Ectodermal cell (in vitro differentiated cells): ENCODE measurements around the gene SERINC5.

Experiments used
- H3K27ac ChIP-seq: 2 replicates; pipeline ENCODE4 v1.7.0; 2013; ENCODE audit warnings: mild to moderate bottlenecking, low read depth, low read length; ENCODE audit not compliant: insufficient read depth, poor library complexity, severe bottlenecking
- H3K27me3 ChIP-seq: 2 replicates; pipeline ENCODE4 v1.7.0; 2013; ENCODE audit warnings: mild to moderate bottlenecking, low read length; ENCODE audit not compliant: insufficient read depth, control insufficient read depth, poor library complexity, severe bottlenecking
- H3K36me3 ChIP-seq: one replicate; pipeline ENCODE4 v1.7.0; 2013; ENCODE audit warnings: low read length; ENCODE audit not compliant: control insufficient read depth, insufficient read depth
- H3K4me1 ChIP-seq: one replicate; pipeline ENCODE4 v1.7.0; 2013; ENCODE audit warnings: low read length; ENCODE audit not compliant: control insufficient read depth, insufficient read depth
- H3K4me3 ChIP-seq: 2 replicates; pipeline ENCODE4 v1.7.0; 2013; ENCODE audit warnings: low read depth, low read length, control low read depth; ENCODE audit not compliant: insufficient read depth
- H3K9me3 ChIP-seq: 2 replicates; pipeline ENCODE4 v1.7.0; 2013; ENCODE audit warnings: mild to moderate bottlenecking, low read length, moderate library complexity; ENCODE audit not compliant: control insufficient read depth
- WGBS, 2 experiments: methylation state at CpG; one replicate each; pipeline ENCODE4 v1.1.7; 2013; ENCODE audit warnings: missing lambda C conversion rate in 2 of 2; 5-methylcytosine and 5-hydroxymethylcytosine counted together

SERINC5 gene

GRCh38 chr5:80216753-80217596, 38.9 kb downstream of the SERINC5 start:
- H3K4me3 ChIP-seq = no peak overlapping the region
- 88 to 93% methylated on average over 10 to 11 of the region's 12 CpGs for WGBS, 2 experiments
- H3K36me3 ChIP-seq = no peaks in the 10 kb centered on the region
- no peak overlapping the region for H3K27ac ChIP-seq
- H3K27me3 ChIP-seq = no peaks in the 10 kb centered on the region
- H3K9me3 ChIP-seq = no peaks in the 10 kb centered on the region
- peaks cover 18% of the 10 kb centered on the region for H3K4me1 ChIP-seq

- H3K27me3 ChIP-seq = no peaks in the 10 kb centered on the region
- no peaks in the 10 kb centered on the region for H3K9me3 ChIP-seq
- H3K27ac ChIP-seq = peak overlapping the region; percentile 1
- H3K36me3 ChIP-seq = no peaks in the 10 kb centered on the region
- WGBS, 2 experiments = 92 to 94% methylated on average over 8 of the region's 8 CpGs
- peaks cover 21% of the 10 kb centered on the region for H3K4me1 ChIP-seq
- no peak overlapping the region for H3K4me3 ChIP-seq
These were observed 39.8 kb downstream of the SERINC5 start for GRCh38 chr5:80216096-80216495.

- H3K9me3 ChIP-seq = no peaks in the 10 kb centered on the region
- H3K4me1 ChIP-seq = peaks cover 23% of the 10 kb centered on the region
- no peaks in the 10 kb centered on the region for H3K36me3 ChIP-seq
- no peak overlapping the region for H3K4me3 ChIP-seq
- WGBS, 2 experiments = 82 to 84% methylated on average over 4 of the region's 4 CpGs
- H3K27ac ChIP-seq = no peak overlapping the region
- H3K27me3 ChIP-seq = no peaks in the 10 kb centered on the region
These were observed 40.3 kb downstream of the SERINC5 start for GRCh38 chr5:80215523-80215922.

- Histone ChIP-seq H3K27me3 (no peaks in the 10 kb centered on the region), H3K36me3 (no peaks in the 10 kb centered on the region), H3K4me1 (peaks cover 20% of the 10 kb centered on the region), H3K4me3 (no peak overlapping the region), H3K27ac (no peak overlapping the region), H3K9me3 (no peaks in the 10 kb centered on the region)
- WGBS, 2 experiments = 93 to 97% methylated on average over 3 of the region's 3 CpGs
These were observed 42.4 kb downstream of the SERINC5 start for GRCh38 chr5:80213466-80213865.

GRCh38 chr5:80212171-80212667, 43.6 kb downstream of the SERINC5 start:
- Histone ChIP-seq H3K4me1 (peaks cover 12% of the 10 kb centered on the region), H3K27ac (no peak overlapping the region)
- WGBS, 2 experiments = 93 to 98% methylated on average over 2 of the region's 2 CpGs

GRCh38 chr5:80211327-80211726, 44.5 kb downstream of the SERINC5 start:
- WGBS, 2 experiments = 94% methylated on average over 4 of the region's 4 CpGs
- H3K9me3 ChIP-seq = no peaks in the 10 kb centered on the region
- H3K27me3 ChIP-seq = no peaks in the 10 kb centered on the region
- peaks cover 11% of the 10 kb centered on the region for H3K4me1 ChIP-seq
- H3K4me3 ChIP-seq = no peak overlapping the region
- H3K27ac ChIP-seq = no peak overlapping the region
- no peaks in the 10 kb centered on the region for H3K36me3 ChIP-seq

More at GRCh38 chr5:80212171-80212667, 43.6 kb downstream of the SERINC5 start:
- Histone ChIP-seq H3K36me3 (no peaks in the 10 kb centered on the region), H3K4me3 (no peak overlapping the region), H3K9me3 (no peaks in the 10 kb centered on the region), H3K27me3 (no peaks in the 10 kb centered on the region)

- 92 to 94% methylated on average over 6 of the region's 6 CpGs for WGBS, 2 experiments
- H3K4me1 ChIP-seq = peaks cover 13% of the 10 kb centered on the region
- H3K4me3 ChIP-seq = no peak overlapping the region
- H3K27ac ChIP-seq = no peak overlapping the region
- H3K9me3 ChIP-seq = no peaks in the 10 kb centered on the region
- no peaks in the 10 kb centered on the region for H3K27me3 ChIP-seq
- H3K36me3 ChIP-seq = no peaks in the 10 kb centered on the region
These were observed 45.8 kb downstream of the SERINC5 start for GRCh38 chr5:80210014-80210413.

- H3K4me1 ChIP-seq = peaks cover 13% of the 10 kb centered on the region
These were observed 47.5 kb downstream of the SERINC5 start for GRCh38 chr5:80208381-80208780.

GRCh38 chr5:80207832-80208231, 48.0 kb downstream of the SERINC5 start:
- Histone ChIP-seq H3K27me3 (no peaks in the 10 kb centered on the region), H3K36me3 (peaks cover 1% of the 10 kb centered on the region), H3K4me1 (peaks cover 13% of the 10 kb centered on the region), H3K9me3 (no peaks in the 10 kb centered on the region), H3K4me3 (no peak overlapping the region), H3K27ac (no peak overlapping the region)
- WGBS, 2 experiments = 93 to 96% methylated on average over 3 to 4 of the region's 4 CpGs

More at GRCh38 chr5:80208381-80208780, 47.5 kb downstream of the SERINC5 start:
- Histone ChIP-seq H3K27me3 (no peaks in the 10 kb centered on the region), H3K27ac (no peak overlapping the region), H3K4me3 (no peak overlapping the region), H3K36me3 (no peaks in the 10 kb centered on the region), H3K9me3 (no peaks in the 10 kb centered on the region)
- WGBS, 2 experiments = 81 to 96% methylated on average over 3 to 4 of the region's 4 CpGs

- WGBS, 2 experiments = 95% methylated on average over 4 of the region's 4 CpGs
- Histone ChIP-seq H3K4me3 (no peak overlapping the region), H3K36me3 (peaks cover 7% of the 10 kb centered on the region), H3K9me3 (no peaks in the 10 kb centered on the region), H3K27ac (no peak overlapping the region), H3K4me1 (peaks cover 9% of the 10 kb centered on the region), H3K27me3 (no peaks in the 10 kb centered on the region)
These were observed 49.6 kb downstream of the SERINC5 start for GRCh38 chr5:80206282-80206681.
